SIG-M5 treated with dmso at 0.1 percent for 504 hours (cell line): ENCODE measurements around the gene PDZD7.
"Not testable (repeated sequence)": the region's sequence is repeated elsewhere in the genome, so short reads cannot be mapped to it uniquely, and the experiment has no call there.

Experiments
- DNase-seq: peaks from one replicate; lab custom pipeline; 2025; ENCODE audit not compliant: unreplicated experiment; lab: John Stamatoyannopoulos, UW

The PDZD7 gene

GRCh38 chr10:101041252-101041761 lies 10.4 kb upstream of the PDZD7 start:
- DNase-seq, result peak; percentile 77

- DNase-seq, result no peak
Observed at GRCh38 chr10:101040851-101041250, 9.9 kb upstream of the PDZD7 start.

- no peak for DNase-seq
Observed at GRCh38 chr10:101040061-101040460, 9.1 kb upstream of the PDZD7 start.

GRCh38 chr10:101038484-101038883 lies 7.6 kb upstream of the PDZD7 start:
- DNase-seq, result no peak

GRCh38 chr10:101036726-101037125 lies 5.8 kb upstream of the PDZD7 start:
- DNase-seq, result no peak

- no peak for DNase-seq
Observed at GRCh38 chr10:101035916-101036702, 5.2 kb upstream of the PDZD7 start.

GRCh38 chr10:101035314-101035713 lies 4.4 kb upstream of the PDZD7 start:
- DNase-seq, result no peak

GRCh38 chr10:101034404-101034803 lies 3.5 kb upstream of the PDZD7 start:
- not testable (repeated sequence) for DNase-seq

GRCh38 chr10:101033276-101033675 lies 2.3 kb upstream of the PDZD7 start:
- DNase-seq, result no peak

- DNase-seq, result peak; percentile 71
Observed at GRCh38 chr10:101032637-101033224, 1.8 kb upstream of the PDZD7 start.

GRCh38 chr10:101031796-101032636 lies 1.1 kb upstream of the PDZD7 start:
- peak; percentile 41 for DNase-seq

- no peak for DNase-seq
Observed at GRCh38 chr10:101030496-101031127, 317 bp downstream of the PDZD7 start.

GRCh38 chr10:101029520-101030295 lies 1.2 kb downstream of the PDZD7 start:
- no peak for DNase-seq

GRCh38 chr10:101028446-101029337 lies 2.2 kb downstream of the PDZD7 start:
- DNase-seq, result peak; percentile 78

GRCh38 chr10:101027106-101027720 lies 3.7 kb downstream of the PDZD7 start:
- DNase-seq, result no peak

- no peak for DNase-seq
Observed at GRCh38 chr10:101022967-101023705, 7.8 kb downstream of the PDZD7 start.

- DNase-seq, result no peak
Observed at GRCh38 chr10:101021692-101022251, 9.2 kb downstream of the PDZD7 start.

- DNase-seq, result no peak
Observed at GRCh38 chr10:101021239-101021638, 9.7 kb downstream of the PDZD7 start.
